Frontal cortex (tissue), 4 donors: ENCODE data around the gene AGO3. TPM values are rescaled to one million over a fixed set of nuclear protein-coding genes. Genes with fewer than 3 reads are reported as not detected.

Source experiments
- DNase-seq, 2 donors: peaks; one replicate each; pipeline ENCODE4 v3.0.0; 2012; ENCODE audit warnings: low spot score in 2 of 2
- FAIRE-seq: peaks from 2 replicates; lab custom pipeline; 2012; peaks lifted over from hg19 to GRCh38; lab: Jason Lieb, UNC
- total RNA-seq: library from RNA; depleted of rRNA; stranded (reverse); fragments of >200 nt; gene quantifications from one replicate; pipeline ENCODE4 v1.2.3, GENCODE V29; 2014
- donor health status: control.
- donor health status: control.
- donor health status: control.

Gene AGO3
- total RNA-seq, 1 donor from 2014 or later: 21.6 TPM

GRCh38 chr1:36091698-36092097 lies 160.8 kb downstream of the AGO3 start:
- no peak for DNase-seq
- FAIRE-seq: no peak

- FAIRE-seq: no peak
- DNase-seq: no peak
Observed at GRCh38 chr1:36092166-36092797, 161.4 kb downstream of the AGO3 start.

- FAIRE-seq (no peak), DNase-seq (no peak)
Observed at GRCh38 chr1:36092798-36093185, 161.9 kb downstream of the AGO3 start.

- DNase-seq: no peak
- no peak for FAIRE-seq
Observed at GRCh38 chr1:36093226-36093625, 162.3 kb downstream of the AGO3 start.

- FAIRE-seq: no peak
- peak; percentile 51 to 74 for DNase-seq
Observed at GRCh38 chr1:36093929-36094328, 163.0 kb downstream of the AGO3 start.

- no peak for DNase-seq
- no peak for FAIRE-seq
Observed at GRCh38 chr1:36094621-36095061, 163.7 kb downstream of the AGO3 start.

GRCh38 chr1:36095760-36096405 lies 165.0 kb downstream of the AGO3 start:
- FAIRE-seq (no peak), DNase-seq (no peak)

- no peak for FAIRE-seq
- DNase-seq: no peak
Observed at GRCh38 chr1:36096500-36097432, 165.9 kb downstream of the AGO3 start.

GRCh38 chr1:36097693-36098585 lies 167.0 kb downstream of the AGO3 start:
- FAIRE-seq: no peak
- DNase-seq: no peak

- DNase-seq (no peak), FAIRE-seq (no peak)
Observed at GRCh38 chr1:36098650-36099365, 167.9 kb downstream of the AGO3 start.

- DNase-seq: peak; percentile 81 to 87
- no peak for FAIRE-seq
Observed at GRCh38 chr1:36099681-36100341, 168.9 kb downstream of the AGO3 start.

GRCh38 chr1:36100376-36100775 lies 169.5 kb downstream of the AGO3 start:
- FAIRE-seq (no peak), DNase-seq (no peak)

- no peak for FAIRE-seq
Observed at GRCh38 chr1:36101546-36101945, 170.6 kb downstream of the AGO3 start.

GRCh38 chr1:36106269-36106668 lies 175.4 kb downstream of the AGO3 start:
- no peak for FAIRE-seq
- DNase-seq: no peak

More at GRCh38 chr1:36101546-36101945, 170.6 kb downstream of the AGO3 start:
- no peak for DNase-seq

GRCh38 chr1:36107394-36107793 lies 176.5 kb downstream of the AGO3 start:
- FAIRE-seq (no peak), DNase-seq (no peak)

GRCh38 chr1:36108314-36108713 lies 177.4 kb downstream of the AGO3 start:
- FAIRE-seq (no peak), DNase-seq (no peak)

GRCh38 chr1:36109041-36109679 lies 178.3 kb downstream of the AGO3 start:
- no peak for FAIRE-seq
- no peak for DNase-seq

- no peak for FAIRE-seq
- no peak for DNase-seq
Observed at GRCh38 chr1:36111151-36111550, 180.2 kb downstream of the AGO3 start.
